ENCODE results near the gene CASK.

CASK gene

DNA sequence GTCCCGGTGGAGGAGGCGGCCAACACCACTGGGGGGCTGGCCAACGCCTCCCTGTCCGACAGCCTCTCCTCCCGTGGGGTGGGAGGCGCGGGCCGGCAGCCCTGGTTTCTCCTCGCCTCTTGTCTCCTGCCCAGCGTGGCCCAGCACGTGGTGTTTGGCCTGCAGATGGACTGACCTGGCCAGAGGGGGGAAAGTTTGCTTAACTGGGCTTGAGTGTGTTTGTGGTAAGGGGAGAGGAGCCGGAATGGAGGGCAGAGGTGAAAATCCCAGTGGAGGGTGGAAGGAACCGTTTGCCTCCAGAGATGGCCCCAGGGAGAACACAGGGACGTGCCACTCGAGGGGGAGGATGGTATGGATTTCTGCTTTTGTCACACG, 448.6 kb downstream of the CASK start:
- Mint-ChIP-seq H3K9me3 (no peaks in the 10 kb centered on the region), H3K27ac (peak overlapping the region in 1 of 2 donors; percentile 83), H3K36me3 (ENCODE audit: insufficient read depth) (no peaks in the 10 kb centered on the region), H3K4me3 (no peak overlapping the region), H3K27me3 (no peaks in the 10 kb centered on the region), H3K4me1 (ENCODE audit: low read depth in 2 of 2) (no peaks in the 10 kb centered on the region)
- no peak for ATAC-seq (replicated peaks)
- no peak for DNase-seq

DNA sequence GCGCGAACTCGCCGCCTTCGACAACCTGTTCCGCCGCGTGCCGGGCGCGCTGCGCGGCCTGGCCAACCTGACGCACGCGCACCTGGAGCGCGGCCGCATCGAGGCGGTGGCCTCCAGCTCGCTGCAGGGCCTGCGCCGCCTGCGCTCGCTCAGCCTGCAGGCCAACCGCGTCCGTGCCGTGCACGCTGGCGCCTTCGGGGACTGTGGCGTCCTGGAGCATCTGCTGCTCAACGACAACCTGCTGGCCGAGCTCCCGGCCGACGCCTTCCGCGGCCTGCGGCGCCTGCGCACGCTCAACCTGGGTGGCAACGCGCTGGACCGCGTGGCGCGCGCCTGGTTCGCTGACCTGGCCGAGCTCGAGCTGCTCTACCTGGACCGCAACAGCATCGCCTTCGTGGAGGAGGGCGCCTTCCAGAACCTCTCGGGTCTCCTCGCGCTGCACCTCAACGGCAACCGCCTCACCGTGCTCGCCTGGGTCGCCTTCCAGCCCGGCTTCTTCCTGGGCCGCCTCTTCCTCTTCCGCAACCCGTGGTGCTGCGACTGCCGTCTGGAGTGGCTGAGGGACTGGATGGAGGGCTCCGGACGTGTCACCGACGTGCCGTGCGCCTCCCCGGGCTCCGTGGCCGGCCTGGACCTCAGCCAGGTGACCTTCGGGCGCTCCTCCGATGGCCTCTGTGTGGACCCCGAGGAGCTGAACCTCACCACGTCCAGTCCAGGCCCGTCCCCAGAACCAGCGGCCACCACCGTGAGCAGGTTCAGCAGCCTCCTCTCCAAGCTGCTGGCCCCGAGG, 449.2 kb downstream of the CASK start:
- H3K36me3 Mint-ChIP-seq (ENCODE audit: insufficient read depth), result no peaks in the 10 kb centered on the region
- DNase-seq (no peak), ATAC-seq (replicated peaks) (no peak)
- H3K9me3 Mint-ChIP-seq, result no peaks in the 10 kb centered on the region
- no peaks in the 10 kb centered on the region for H3K27me3 Mint-ChIP-seq
- H3K27ac Mint-ChIP-seq, result no peak overlapping the region
- H3K4me1 Mint-ChIP-seq (ENCODE audit: low read depth in 2 of 2), result no peaks in the 10 kb centered on the region
- no peak overlapping the region for H3K4me3 Mint-ChIP-seq

DNA sequence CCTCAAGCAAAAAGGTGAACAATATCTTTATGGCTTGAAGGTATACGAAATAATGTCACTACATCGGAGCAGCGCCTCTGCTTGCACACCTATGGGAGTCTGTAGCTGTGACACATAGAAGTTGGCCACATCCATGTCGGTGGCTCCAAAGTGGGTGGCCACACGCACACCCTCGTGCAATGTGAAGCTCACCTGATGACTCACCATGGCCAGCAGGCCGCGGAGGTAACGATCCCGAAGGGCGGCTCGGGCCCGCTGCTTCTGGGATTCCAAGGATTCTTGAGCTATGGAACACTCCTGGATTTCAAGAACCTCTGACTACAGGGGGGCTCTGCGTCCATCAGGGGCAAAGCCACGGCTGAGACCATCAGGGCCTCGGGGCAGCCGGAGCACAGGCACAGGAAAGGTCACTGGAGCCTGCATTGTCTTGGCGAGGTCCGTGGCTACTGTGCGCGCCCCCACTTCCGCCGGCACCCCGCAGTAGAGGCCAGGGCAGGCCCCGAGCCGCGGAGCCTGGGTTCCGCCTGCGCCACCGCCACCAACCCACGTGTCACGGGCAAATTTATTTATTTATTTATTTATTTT, 451.0 kb downstream of the CASK start:
- Mint-ChIP-seq H3K4me1 (ENCODE audit: low read depth in 2 of 2) (no peaks in the 10 kb centered on the region), H3K27me3 (no peaks in the 10 kb centered on the region), H3K4me3 (no peak overlapping the region)

DNA sequence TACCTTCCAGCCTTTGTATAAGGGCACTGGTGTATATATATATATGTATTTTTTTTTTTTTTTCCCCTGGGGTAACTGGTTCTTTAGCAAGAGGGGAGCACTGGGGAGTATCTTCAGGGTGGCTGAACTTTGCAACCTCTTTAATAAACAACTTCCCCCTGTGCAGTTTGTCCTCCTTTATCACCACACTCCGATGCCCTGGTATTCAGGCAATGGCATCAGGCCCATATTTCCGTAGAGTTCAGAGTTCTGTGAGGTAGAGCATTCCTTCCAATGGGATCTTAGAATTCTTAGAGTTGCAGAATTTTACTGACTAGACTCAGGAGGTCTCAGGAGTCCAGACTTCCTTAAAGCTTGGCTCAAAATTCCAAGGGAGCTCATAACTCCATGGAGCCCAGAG, 451.6 kb downstream of the CASK start:
- no peak for ATAC-seq (replicated peaks)
- no peak for DNase-seq
- Mint-ChIP-seq H3K36me3 (ENCODE audit: insufficient read depth) (no peaks in the 10 kb centered on the region), H3K27me3 (no peaks in the 10 kb centered on the region), H3K27ac (no peak overlapping the region), H3K4me3 (no peak overlapping the region), H3K9me3 (no peaks in the 10 kb centered on the region), H3K4me1 (ENCODE audit: low read depth in 2 of 2) (no peaks in the 10 kb centered on the region)

More for the DNA sequence above, 451.0 kb downstream of the CASK start:
- H3K9me3 Mint-ChIP-seq, result no peaks in the 10 kb centered on the region
- ATAC-seq (replicated peaks), result no peak
- H3K36me3 Mint-ChIP-seq (ENCODE audit: insufficient read depth), result no peaks in the 10 kb centered on the region
- DNase-seq, result no peak
- no peak overlapping the region for H3K27ac Mint-ChIP-seq

DNA sequence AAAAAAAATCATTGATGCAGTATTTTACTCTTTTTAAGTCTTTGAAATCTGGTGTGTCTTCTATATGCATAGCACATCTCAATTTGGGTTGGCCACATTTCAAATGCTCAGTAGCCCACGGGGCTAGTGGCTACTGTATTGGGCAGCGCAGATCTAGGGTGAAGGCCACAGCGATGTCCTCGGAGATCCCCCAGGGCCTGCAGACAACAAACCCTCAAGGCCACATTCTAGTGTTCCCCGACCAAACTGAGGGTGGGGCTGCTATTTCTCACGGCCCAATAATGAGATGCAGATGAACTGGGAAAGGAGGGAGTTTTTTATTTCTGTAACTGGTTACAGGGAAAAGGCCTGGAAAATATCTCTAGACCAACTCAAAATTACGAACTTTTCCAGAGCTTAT, 452.6 kb downstream of the CASK start:
- Mint-ChIP-seq H3K27me3 (no peaks in the 10 kb centered on the region), H3K4me1 (ENCODE audit: low read depth in 2 of 2) (no peaks in the 10 kb centered on the region), H3K36me3 (ENCODE audit: insufficient read depth) (no peaks in the 10 kb centered on the region), H3K4me3 (no peak overlapping the region), H3K9me3 (no peaks in the 10 kb centered on the region), H3K27ac (no peak overlapping the region)
- DNase-seq, result no peak
- no peak for ATAC-seq (replicated peaks)

DNA sequence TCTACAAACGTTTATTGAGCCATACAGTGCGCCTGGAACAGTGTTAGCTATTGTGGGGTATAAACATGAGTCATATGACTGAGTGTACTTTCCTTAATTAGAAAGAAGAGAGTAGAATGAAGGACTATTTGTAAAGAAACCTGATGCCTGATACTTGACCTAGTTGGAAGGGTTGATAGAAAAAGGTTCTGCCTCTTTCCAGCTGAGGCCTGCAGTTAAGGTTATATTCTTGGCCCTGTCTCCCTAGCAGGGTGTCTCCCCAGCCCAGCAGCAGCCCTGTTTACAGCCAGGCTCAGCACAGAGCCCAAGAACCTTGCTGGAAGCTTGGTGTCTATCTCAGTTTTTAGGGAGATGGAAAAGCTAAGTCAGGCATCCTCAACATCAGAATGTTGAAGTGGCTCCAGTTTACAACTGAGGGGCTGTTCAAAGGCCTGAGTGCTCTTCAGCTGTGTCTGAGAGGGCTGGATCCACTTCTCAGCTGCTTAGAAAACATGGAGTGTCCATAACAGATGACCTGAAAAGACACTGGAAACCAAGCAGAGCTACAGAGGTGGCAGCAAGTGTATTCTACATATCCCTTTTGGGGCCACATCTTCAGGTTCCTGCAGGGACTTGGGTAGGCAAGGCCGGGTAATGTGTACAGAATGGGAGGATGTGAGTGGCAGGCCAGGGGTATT, 454.6 kb downstream of the CASK start:
- no peak for ATAC-seq (replicated peaks)
- H3K27ac Mint-ChIP-seq, result no peak overlapping the region
- H3K4me1 Mint-ChIP-seq (ENCODE audit: low read depth in 2 of 2), result no peaks in the 10 kb centered on the region
- H3K27me3 Mint-ChIP-seq, result no peaks in the 10 kb centered on the region
- no peaks in the 10 kb centered on the region for H3K36me3 Mint-ChIP-seq (ENCODE audit: insufficient read depth)
- DNase-seq, result no peak
- H3K4me3 Mint-ChIP-seq, result no peak overlapping the region
- H3K9me3 Mint-ChIP-seq, result no peaks in the 10 kb centered on the region

All from effector memory CD8-positive, alpha-beta T cell (primary cell).